Activated CD4-positive, CD25-positive, alpha-beta regulatory T cell treated with anti-CD3 and anti-CD28 coated beads, Interleukin-2, amount 50 U/mL, for 24 hours (primary cell): ENCODE measurements around the gene SELENOS.

Experiments used
- ATAC-seq, 2 donors: fragments of 150-1000 bp; cut with Tn5 transposase; one replicate each; pipeline ENCODE4 v1.10.0; 2021; ENCODE audit warnings: mild to moderate bottlenecking in 1 of 2, moderate library complexity in 1 of 2

SELENOS gene

DNA sequence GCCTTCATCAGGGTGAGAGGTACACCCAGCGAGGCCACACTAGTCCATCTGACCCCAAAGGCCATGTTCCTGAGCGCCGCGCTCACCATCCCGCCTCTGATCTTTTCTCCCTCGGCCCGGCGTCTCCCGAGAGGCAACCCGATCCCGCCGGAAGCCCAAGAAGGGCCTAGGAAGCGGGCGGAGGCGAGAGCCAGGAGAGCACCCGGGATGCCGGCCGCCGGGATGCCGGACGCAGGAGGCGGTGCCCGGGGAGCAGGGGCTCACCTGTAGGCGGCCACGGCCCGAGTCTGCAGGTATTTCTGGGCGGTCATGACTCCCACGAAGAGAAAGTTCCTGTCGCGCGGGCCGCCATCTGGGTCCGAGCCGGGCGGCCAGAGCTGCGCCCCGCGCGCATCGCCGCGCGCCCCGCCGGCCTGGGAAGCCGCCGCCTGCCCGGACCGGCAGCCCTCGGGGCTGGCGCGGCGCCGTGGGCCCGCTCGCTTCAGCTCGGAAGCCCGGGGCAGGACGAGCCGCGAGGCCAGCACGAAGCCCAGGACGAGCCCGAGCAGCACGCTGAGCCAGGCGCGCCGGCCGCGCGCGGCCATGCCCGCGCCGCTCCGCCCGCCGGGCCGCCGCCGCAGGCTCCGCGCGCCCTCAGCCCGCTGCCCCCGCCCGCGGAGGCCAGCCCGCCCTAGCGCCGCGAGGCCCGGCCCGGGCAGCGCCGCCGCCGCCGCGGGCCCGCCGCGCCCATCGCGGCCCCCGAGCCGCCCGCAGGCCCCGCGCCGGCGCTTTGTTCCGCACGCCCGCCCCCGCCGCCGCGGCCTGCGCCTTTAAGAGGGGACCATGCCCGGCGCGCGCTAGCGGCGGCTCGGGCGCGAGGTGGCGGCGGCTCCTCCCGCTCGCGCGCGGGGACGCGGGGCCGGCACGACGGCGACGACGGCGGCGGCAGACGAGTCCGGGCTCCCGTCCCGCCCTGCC is 26.1 kb downstream of the SELENOS start:
- peak; percentile 36 to 46 for ATAC-seq

DNA sequence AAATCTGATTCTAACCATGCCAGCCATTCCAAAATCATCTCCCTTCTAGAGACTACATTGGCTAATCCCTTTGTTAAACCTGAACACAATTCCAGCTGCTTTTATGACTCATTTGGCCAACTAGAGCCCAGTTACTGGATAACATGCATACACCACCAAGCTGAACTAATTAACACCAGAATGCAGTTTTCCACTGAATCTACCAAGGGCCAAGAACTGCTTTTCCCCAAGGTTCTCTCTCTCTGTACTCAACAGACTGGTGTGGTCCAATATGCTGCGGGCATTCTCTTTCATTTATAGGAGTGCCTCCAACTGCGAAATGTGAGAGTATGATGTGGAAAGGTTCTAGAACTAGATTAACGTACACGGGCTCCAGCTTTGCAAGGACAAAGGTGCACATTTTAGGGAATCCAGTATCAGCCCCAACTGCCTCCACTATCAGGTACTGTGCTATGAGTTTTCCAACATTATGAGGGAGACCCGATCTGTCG is 26.9 kb downstream of the SELENOS start:
- no peak for ATAC-seq

DNA sequence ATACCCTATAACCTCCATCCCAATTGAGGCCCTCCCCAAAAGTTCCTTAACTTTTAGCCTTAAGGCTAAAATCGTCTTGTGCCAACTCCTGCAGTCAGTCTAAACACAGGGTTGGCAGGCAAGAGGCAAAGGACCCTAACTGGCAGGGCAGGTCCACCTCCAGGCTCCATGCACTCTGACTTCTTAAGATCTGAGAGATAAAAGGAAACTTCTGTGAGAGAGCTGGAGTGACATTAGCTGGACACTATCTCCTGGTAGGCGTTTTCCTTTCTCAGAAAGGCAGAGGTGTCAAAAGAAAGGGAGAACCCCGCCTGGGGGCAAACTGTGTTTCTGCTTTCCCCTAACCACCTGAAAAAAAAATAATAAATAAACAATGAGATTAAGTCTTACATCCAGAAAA is 29.0 kb downstream of the SELENOS start:
- no peak for ATAC-seq

DNA sequence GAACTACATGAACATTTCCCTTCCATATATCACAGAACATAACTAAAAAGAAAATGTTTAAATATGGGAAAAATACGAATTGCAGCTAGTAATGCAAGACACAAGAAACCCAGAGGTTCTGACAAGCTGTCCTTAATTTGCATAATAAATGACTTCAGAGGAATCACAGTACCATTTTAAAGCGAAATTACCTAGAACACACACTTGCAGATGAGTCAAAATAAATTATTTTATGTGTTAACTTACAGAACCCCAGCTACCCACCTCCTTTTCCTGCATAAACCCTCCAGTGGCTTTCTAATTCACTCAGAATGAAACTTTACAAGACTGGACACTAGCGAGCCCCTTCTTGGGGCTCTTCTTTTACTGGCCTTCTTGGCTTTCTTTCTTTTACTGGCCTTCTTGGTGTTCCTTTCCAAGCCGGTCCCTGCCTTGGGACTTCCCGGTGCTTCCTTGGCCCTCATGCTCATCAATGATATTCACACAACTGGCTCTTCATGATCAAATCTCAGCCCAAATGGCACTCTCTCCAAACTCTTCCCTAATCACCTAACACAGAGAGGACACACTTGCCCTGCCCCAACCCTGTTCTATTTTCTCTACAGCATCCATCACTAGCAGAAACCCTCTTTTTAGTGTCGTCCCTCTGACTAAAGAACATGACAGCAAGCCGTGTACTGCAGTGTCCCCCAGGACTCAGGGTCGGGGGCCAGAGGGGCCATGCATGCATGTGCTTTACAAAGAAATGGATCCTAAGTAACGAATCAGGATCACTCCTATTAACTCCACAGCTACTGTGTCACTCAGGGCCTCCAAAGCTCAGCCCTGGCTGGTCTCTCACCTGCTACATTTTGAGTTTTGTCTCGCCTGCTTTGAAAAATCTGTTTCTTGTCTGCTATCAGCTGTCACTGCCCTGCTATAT is 30.2 kb downstream of the SELENOS start:
- peak; percentile 31 to 47 for ATAC-seq

DNA sequence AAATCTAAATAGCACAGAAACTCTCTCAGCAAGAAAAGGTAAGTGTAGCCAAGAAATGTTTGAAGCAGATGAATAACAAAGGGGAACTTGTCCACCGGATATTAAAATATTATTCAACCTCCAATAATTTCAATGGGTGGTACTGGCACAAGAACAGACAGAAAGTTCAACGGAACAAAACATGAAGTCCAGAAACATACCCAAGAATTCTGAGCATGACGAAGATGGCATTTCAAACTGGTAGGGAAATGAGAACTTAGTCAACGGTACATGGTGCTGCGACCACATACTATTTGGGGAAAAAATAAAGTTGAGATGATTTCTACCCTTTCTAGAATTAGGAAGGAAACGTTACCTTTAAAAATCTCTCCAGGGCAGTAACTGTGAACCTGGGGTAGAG is 30.9 kb downstream of the SELENOS start:
- ATAC-seq: peak; percentile 16 to 17

DNA sequence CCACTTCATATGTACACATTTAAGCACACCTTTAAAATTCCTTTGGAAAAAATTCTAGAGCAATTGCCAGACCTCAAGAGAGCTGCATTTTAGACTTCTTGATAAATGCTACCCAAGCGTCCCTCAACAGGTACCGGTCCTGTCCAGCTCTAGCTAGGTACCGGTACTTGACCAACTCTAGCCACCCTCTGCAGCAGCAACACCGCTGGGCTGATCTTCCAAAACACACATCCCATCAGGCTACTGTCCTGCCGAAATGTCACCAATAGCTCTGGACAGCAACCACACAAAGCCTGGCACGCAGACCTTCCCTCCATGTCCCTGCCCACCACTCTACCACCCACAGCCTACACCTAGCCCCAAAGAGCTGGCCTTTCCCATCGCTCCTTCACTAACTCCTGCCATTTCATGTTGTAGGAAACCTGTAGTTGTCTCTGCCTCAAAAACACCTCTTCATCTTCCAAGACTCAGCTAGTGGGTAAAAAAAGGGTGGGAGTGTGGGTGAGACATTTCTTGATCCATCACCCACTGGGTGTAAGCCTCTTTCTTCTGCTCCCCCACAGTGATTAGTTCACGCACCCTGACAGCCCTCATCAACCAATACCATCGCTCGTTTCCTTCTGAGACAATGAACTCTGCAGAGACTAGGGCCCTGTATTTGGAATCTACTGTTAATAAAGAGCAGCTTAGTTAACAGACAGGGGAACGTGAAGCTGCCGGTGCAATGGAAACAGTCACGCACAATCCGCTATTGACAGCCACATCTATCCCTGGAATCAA is 32.2 kb downstream of the SELENOS start:
- ATAC-seq: no peak

DNA sequence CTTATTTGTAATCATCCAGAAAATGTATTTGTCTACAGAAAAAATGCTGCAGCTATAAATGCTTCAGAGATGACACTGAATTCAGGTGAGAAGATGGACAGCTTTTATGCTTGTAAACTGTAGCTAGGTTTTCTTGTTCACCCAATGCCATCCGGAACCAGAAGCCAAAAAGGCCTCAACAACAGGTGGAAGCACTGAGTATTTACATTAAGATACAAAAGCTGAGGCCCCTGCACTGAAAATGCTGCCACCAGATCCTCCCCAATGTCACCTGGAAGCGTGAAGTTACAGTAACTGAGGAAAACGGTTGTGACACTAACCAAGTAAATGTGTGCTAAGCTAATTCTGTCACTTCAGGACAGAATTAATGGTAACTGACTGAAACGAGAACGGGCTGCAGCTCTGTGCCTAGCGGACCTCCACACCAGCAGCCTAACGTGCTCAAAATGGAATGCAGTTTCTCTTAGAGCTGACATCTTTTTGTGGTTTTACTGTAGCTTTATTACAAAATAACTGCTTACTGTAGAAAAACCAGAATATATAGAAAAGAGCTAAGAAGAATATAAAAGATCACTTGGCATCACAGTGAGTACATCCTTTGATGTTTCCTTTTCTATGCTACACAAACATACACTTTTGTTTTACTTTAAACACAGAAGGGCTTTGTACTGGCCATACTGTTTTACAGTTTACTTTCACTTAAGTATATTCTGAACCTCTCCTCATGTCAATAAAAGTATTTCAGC is 33.1 kb downstream of the SELENOS start:
- ATAC-seq: no peak

DNA sequence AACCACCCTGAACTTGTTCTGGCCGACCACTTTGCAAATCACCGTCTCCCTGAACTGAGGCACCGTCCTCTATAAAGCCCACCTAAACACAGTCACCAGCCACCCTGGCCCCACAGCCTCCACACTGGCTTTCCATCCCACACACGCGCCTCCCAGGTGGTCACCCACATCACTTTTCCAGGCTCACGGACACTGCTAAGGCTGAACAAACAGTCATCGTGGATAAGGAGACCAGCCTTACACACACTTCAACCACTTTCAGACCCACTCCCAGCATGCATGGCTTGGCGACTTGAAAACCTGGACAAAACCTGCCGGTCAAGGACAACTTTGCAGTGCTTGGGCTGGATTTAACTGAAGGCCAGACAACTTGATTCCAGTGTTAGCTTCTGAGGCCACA is 33.9 kb downstream of the SELENOS start:
- ATAC-seq: no peak

DNA sequence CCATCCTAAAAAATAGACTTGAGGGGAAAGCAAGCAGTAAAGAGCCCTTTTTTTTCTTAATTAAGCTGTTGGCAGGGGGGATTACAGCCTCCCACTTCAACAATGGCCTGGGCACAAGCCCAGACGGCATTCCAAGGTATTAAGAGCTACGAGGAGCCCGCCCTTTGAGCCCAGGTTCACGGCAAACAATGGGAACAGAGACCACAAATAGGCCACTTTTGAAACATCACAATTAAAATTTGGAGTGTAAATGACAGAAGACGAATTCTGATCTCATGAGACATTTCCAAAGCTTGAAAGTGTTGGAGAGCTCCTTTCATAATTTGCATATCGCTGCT is 34.3 kb downstream of the SELENOS start:
- no peak for ATAC-seq

DNA sequence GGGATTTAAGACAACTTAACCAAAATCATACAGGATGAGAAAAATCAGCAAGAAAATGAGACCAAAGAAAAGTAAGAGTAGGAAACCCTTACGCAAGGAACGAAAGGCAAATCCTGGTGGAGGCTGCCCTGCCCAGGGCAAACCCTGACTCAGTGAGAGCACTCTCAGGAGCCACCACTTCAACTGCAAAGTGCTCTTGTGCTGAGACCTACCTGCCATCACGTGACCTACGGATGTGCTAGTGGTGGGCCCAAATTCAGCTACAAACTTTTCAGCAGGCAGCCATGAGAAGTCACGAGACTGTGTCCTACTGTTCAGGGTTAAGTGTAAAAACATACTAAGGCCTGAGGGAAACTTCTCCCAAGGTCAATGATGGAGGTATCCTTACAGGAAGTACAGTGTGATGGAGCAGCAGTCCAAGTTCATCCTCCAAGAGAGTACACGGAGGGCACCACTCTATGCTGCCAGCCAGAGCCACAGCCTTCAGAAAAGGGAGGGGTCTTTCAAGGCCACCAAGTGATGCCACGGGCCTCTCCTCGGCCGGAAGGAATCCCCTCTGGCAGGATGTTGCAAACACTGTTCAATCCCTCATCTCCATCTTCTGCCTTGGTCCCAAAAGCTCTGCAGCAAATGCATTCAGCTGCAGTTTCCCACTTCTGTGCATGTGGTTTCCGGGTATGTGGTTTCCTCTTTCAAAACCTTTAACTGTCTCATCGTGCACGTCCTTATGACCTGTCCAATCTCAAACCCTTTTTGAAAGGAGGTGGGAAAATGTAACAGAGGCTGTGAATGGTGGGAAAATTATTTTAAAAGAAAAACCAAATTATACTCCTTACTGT is 34.9 kb downstream of the SELENOS start:
- ATAC-seq: peak; percentile 62 to 65

DNA sequence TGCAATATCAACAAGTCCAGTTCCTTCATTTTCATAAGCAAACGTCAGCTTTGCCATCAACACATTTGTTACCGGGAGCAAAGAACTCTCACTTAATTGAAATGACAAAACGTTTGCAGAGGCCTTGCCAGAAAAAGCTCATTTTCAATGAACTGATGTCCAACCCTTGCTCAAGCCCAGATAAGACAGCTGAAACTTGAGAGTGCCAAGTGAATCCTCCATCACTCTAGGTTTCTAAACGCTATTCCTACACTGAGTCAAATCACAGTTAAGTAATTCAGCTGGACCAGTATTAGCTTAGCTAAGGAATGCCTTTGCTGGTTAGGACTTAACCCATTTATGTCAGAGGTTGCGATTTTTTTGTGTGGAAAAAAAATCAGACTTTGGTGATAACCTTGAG is 36.9 kb downstream of the SELENOS start:
- ATAC-seq: no peak

DNA sequence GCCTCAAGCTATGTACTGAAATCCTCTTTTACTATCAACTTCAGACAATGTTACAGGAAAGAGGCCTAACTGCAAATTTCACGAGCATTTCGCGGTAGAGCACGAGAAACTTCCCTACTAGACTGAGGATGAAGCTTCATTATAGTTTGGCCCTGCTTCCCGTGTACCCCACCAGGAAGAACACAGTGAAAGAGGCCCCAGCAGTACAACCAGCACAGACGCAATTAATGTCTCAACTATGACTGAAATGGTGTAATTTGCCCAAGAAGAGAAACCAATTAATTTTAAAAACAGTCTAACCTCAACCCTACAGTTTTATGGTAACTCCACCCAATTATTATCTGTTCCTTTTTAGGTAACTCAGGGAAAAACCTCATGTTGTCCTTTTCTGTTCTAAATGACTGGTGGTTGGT is 37.6 kb downstream of the SELENOS start:
- peak; percentile 55 to 62 for ATAC-seq

DNA sequence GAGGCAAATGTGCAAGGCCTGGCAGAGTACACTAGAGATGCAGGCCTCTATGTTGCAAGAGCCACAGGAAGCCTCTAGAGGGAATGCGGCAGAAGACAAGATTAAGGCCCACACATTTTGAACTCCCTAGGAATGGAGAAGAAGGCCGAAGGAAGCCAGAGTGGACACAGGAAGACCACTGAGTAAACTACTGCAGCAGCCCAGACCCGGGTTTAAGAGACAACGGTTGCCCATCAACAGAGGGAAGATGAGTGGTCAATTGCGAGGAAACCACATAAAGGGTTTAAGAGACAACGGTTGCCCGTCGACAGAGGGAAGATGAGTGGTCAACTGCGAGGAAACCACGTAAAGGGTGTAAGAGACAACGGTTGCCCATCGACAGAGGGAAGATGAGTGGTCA is 40.0 kb downstream of the SELENOS start:
- no peak for ATAC-seq

DNA sequence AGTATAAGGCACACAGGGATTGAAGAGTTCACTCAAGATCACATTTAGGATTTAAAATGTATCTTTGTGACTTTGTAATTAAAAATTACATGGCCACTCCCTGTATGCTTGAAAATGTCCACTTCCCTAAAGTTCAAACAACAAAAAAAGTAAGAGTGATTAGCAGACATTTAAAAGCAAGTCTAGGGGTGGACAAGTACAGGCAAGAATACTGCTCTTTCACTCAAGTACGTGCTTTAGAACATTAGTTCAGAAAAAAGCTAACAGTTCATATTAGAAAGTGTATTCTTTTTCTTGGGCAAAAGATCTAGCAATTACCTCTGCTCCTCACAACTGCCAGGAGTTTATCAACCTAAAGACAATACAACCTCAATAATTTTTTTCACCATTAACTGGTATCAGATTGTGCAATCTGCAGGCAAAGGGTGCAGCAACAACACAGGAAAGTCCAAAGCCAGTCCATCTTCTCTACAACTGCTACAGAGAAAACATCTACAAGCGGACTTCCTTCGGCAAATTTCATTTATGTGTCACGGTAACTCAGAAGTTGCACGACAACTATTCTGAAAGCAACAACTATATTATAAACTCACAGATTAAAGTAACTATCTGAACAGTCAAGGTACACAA is 43.5 kb downstream of the SELENOS start:
- no peak for ATAC-seq

DNA sequence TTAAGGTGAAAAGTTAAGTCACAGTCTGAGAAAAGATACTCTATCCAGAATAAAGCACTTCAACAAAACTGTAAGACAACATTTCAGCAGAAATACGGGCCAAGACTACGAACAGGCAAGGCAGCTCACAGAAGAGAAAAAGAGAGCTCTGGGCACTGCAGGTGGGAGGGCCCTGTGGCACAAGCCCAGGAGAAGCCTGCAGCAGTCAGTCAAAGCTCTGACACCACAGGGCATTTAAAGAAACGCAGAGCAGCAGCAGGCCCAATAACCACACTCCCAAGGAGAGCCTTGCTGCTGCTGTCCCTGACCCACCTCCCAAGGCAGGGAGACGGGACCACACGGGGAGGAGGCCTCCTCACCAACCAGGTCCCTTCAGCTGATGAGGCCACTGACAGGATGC is 44.6 kb downstream of the SELENOS start:
- no peak for ATAC-seq

DNA sequence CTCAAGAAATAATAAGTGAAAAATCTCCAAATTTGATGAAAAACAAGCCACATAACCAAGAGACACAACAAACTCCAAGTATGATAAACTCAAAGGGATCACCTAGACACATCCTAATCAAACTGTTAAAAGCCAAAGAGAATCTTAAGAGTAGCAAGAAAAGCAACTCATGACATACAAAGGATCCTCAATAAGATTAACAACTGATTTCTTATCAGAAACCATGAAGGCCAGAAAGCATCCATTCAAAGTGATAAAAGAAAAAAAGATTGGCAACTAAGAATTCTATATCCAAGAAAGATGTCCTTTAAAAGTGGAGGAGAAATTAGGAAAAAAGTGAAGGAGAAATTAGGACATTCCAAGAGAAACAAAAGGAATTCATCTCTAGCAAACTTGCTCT is 49.0 kb downstream of the SELENOS start:
- no peak for ATAC-seq

DNA sequence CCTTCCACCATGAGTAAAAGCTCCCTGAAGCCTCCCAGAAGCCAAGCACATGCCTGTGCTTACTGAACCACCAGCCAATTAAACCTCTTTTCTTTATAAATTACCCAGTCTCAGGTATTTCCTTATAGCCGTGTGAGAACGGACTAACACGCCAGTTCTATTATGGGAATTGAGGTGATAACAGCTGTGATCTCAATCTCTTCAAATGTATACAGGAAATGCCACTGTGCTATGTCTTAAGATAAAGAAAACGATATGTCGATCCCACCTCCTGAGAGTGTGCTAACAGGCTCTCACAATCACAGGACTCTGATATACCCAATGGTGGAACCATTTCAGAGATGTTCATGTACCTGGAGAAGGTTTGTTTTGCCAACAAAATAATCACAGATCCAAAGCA is 51.6 kb downstream of the SELENOS start:
- no peak for ATAC-seq
